ENCODE measurements around the gene ACACA. TPM values are rescaled to one million over a fixed set of nuclear protein-coding genes. Genes with fewer than 3 reads are reported as not detected.

Gene ACACA
- total RNA-seq, 4 donors from 2014 or later = 47.9 to 56.2 (median 51.4) TPM

GRCh38 chr17:37342589-37342988 is 64.0 kb downstream of the ACACA start:
- Histone ChIP-seq H3K27me3 (no peaks in the 10 kb centered on the region), H3K36me3 (peaks cover 7% of the 10 kb centered on the region), H3K9me3 (no peaks in the 10 kb centered on the region), H3K4me1 (no peaks in the 10 kb centered on the region), H3K27ac (no peak overlapping the region), H3K4me3 (no peak overlapping the region)
- no peak for DNase-seq (ENCODE audit: low spot score in 2 of 2)
- 43% methylated on average over 2 of the region's 2 CpGs for WGBS
- TF ChIP-seq POLR2A (IDR thresholded peaks at IDR 0.05) (no peak), CTCF (IDR thresholded peaks at IDR 0.05) (no peak), EP300 (IDR thresholded peaks at IDR 0.05) (no peak), POLR2AphosphoS5 (IDR thresholded peaks at IDR 0.05) (no peak)

GRCh38 chr17:37340804-37341203 is 65.8 kb downstream of the ACACA start:
- no peak for TF ChIP-seq CTCF (IDR thresholded peaks at IDR 0.05)
- TF ChIP-seq POLR2A (IDR thresholded peaks at IDR 0.05) = no peak
- TF ChIP-seq EP300 (IDR thresholded peaks at IDR 0.05) = no peak
- DNase-seq (ENCODE audit: low spot score in 2 of 2) = no peak
- Histone ChIP-seq H3K36me3 (peaks cover 12% of the 10 kb centered on the region), H3K9me3 (no peaks in the 10 kb centered on the region), H3K27me3 (no peaks in the 10 kb centered on the region), H3K4me1 (no peaks in the 10 kb centered on the region), H3K27ac (no peak overlapping the region), H3K4me3 (no peak overlapping the region)
- 88% methylated on average over 2 of the region's 2 CpGs for WGBS

GRCh38 chr17:37339321-37339720 is 67.3 kb downstream of the ACACA start:
- no peak overlapping the region for H3K27ac ChIP-seq
- no peaks in the 10 kb centered on the region for H3K9me3 ChIP-seq
- 76% methylated on average over 3 of the region's 3 CpGs for WGBS
- peaks cover 9% of the 10 kb centered on the region for H3K36me3 ChIP-seq
- H3K27me3 ChIP-seq = no peaks in the 10 kb centered on the region
- no peak for DNase-seq (ENCODE audit: low spot score in 2 of 2)
- TF ChIP-seq EP300 (IDR thresholded peaks at IDR 0.05) = no peak
- TF ChIP-seq CTCF (IDR thresholded peaks at IDR 0.05) = no peak
- no peak for TF ChIP-seq POLR2AphosphoS5 (IDR thresholded peaks at IDR 0.05)
- H3K4me1 ChIP-seq = no peaks in the 10 kb centered on the region
- H3K4me3 ChIP-seq = no peak overlapping the region

GRCh38 chr17:37338847-37339246 is 67.8 kb downstream of the ACACA start:
- DNase-seq (ENCODE audit: low spot score in 2 of 2) = no peak
- Histone ChIP-seq H3K27me3 (no peaks in the 10 kb centered on the region), H3K9me3 (no peaks in the 10 kb centered on the region), H3K4me1 (no peaks in the 10 kb centered on the region), H3K36me3 (peaks cover 9% of the 10 kb centered on the region), H3K27ac (no peak overlapping the region), H3K4me3 (no peak overlapping the region)
- TF ChIP-seq POLR2AphosphoS5 (IDR thresholded peaks at IDR 0.05) (no peak), POLR2A (IDR thresholded peaks at IDR 0.05) (no peak), EP300 (IDR thresholded peaks at IDR 0.05) (no peak), CTCF (IDR thresholded peaks at IDR 0.05) (no peak)
- WGBS = 97% methylated on average over 3 of the region's 3 CpGs

GRCh38 chr17:37327341-37328090 is 79.1 kb downstream of the ACACA start:
- H3K4me1 ChIP-seq = no peaks in the 10 kb centered on the region
- 84% methylated on average over 5 of the region's 5 CpGs for WGBS
- TF ChIP-seq EP300 (IDR thresholded peaks at IDR 0.05) = no peak
- no peak for TF ChIP-seq POLR2AphosphoS5 (IDR thresholded peaks at IDR 0.05)
- H3K27me3 ChIP-seq = no peaks in the 10 kb centered on the region
- peaks cover 34% of the 10 kb centered on the region for H3K36me3 ChIP-seq
- H3K9me3 ChIP-seq = no peaks in the 10 kb centered on the region
- H3K27ac ChIP-seq = no peak overlapping the region
- no peak overlapping the region for H3K4me3 ChIP-seq
- no peak for DNase-seq (ENCODE audit: low spot score in 2 of 2)

Measured in suprapubic skin (tissue), 4 donors.